SU-DHL-6 (cell line): Measurements from ENCODE around the gene TMPRSS11A.

ENCODE experiments used
- CTCF ChIP-seq: fragments of 200-600 bp; sonication (generic); IDR thresholded peaks from one replicate; pipeline ENCODE4 v1.5.1; 2017; ENCODE audit warnings: antibody characterized with exemption, mild to moderate bottlenecking, low read length, moderate library complexity; ENCODE audit not compliant: insufficient read depth, poor library complexity, severe bottlenecking
- EZH2phosphoT487 ChIP-seq: fragments of 200-600 bp; sonication (generic), shearing (Covaris generic); conservative IDR thresholded peaks from 2 replicates; pipeline ENCODE4 v1.6.1; 2018; ENCODE audit warnings: mild to moderate bottlenecking, antibody characterized with exemption, low read length, moderate library complexity, mixed read lengths

DNA sequence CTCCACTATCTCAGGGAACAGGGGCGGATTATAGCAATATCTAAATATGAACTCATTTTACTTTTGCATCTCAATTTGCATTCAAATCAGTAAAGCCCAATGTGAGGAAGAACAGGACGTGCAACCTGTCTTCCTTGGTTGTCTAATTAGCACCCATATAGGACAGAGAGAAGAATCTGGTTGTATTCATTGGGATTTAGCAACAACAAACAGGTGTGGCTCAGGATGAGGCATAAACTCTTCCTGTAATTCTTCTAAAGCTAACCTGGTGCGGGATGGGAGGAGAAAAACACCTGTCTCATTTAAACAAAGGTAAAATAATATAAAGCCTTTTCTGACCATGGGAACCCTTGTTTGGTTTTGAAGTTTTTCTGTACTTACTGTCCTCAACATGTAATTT, 22.2 kb downstream of the TMPRSS11A start:
- TF ChIP-seq CTCF (no peak), EZH2phosphoT487 (no peak)
